OCI-LY7 (cell line): ENCODE results near the gene RUNDC3A. TPM values are rescaled to one million over a fixed set of nuclear protein-coding genes. Genes with fewer than 3 reads are reported as not detected.

Experiments
- BruUV-seq: library from RNA; stranded (reverse); fragments of 400-500 nt; replicated peaks from 2 replicates; lab custom pipeline; 2021; lab: Mats Ljungman, UMichigan
- CTCF ChIA-PET: fragments of 300-600 bp; sonication (Branson Sonifier 250); formaldehyde crosslinking; loops from one replicate; lab custom pipeline; 2022; ENCODE audit warnings: antibody characterized with exemption; ENCODE audit not compliant: unreplicated experiment; lab: Charles Lee
- POLR2A ChIA-PET: fragments of 300-600 bp; sonication (Branson Sonifier 250); formaldehyde crosslinking; loops from one replicate; lab custom pipeline; 2022; ENCODE audit warnings: antibody characterized with exemption; lab: Charles Lee
- DNase-seq: peaks from one replicate; pipeline ENCODE4 v3.0.0-alpha.2; 2015; ENCODE audit warnings: low spot score
- H2AFZ ChIP-seq: fragments of 200-600 bp; sonication (generic), shearing (Covaris generic); 2 replicates; pipeline ENCODE4 v1.6.1; 2014; ENCODE audit warnings: mild to moderate bottlenecking, antibody characterized with exemption, low read length, moderate library complexity
- H3K27ac ChIP-seq: fragments of 200-600 bp; sonication (generic); 2 replicates; pipeline ENCODE4 v1.5.1; 2014; ENCODE audit warnings: mixed run types, low read depth, mild to moderate bottlenecking, moderate library complexity, low read length, inconsistent platforms; ENCODE audit not compliant: poor library complexity, severe bottlenecking
- H3K36me3 ChIP-seq: fragments of 200-600 bp; sonication (generic); 2 replicates; pipeline ENCODE4 v1.6.1; 2014; ENCODE audit warnings: mild to moderate bottlenecking, antibody characterized with exemption, low read length, moderate library complexity, mixed read lengths; ENCODE audit not compliant: insufficient read depth
- H3K4me1 ChIP-seq: fragments of 200-600 bp; sonication (generic); 2 replicates; pipeline ENCODE4 v1.5.1; 2014; ENCODE audit warnings: mild to moderate bottlenecking, low read length; ENCODE audit not compliant: insufficient read depth, poor library complexity, severe bottlenecking
- H3K4me2 ChIP-seq: fragments of 200-600 bp; sonication (generic); 2 replicates; pipeline ENCODE4 v1.6.1; 2014; ENCODE audit warnings: mild to moderate bottlenecking, low read length
- H3K4me3 ChIP-seq: fragments of 200-600 bp; sonication (generic); 2 replicates; pipeline ENCODE4 v1.5.1; 2014; ENCODE audit warnings: mild to moderate bottlenecking, low read depth, low read length; ENCODE audit not compliant: poor library complexity, severe bottlenecking
- H3K79me2 ChIP-seq: fragments of 200-600 bp; sonication (generic); 2 replicates; pipeline ENCODE4 v1.6.1; 2016; ENCODE audit warnings: low read depth, mild to moderate bottlenecking, low read length, moderate library complexity, mixed read lengths; ENCODE audit not compliant: insufficient read depth
- H3K9me2 ChIP-seq: fragments of 200-600 bp; sonication (generic); 2 replicates; pipeline ENCODE4 v1.6.1; 2016; ENCODE audit warnings: mild to moderate bottlenecking, low read length, mixed read lengths; ENCODE audit not compliant: insufficient read depth
- H3K9me3 ChIP-seq: fragments of 200-600 bp; sonication (generic); 2 replicates; pipeline ENCODE4 v1.6.1; 2014; ENCODE audit warnings: mild to moderate bottlenecking, mixed run types, low read length, mixed read lengths
- H4K20me1 ChIP-seq: fragments of 200-600 bp; sonication (generic); 2 replicates; pipeline ENCODE4 v1.6.1; 2014; ENCODE audit warnings: mild to moderate bottlenecking, antibody characterized with exemption, low read length, moderate library complexity, mixed read lengths; ENCODE audit not compliant: insufficient read depth
- EZH2phosphoT487 ChIP-seq: fragments of 200-600 bp; sonication (generic); IDR thresholded peaks from 2 replicates; pipeline ENCODE4 v1.6.1; 2018; ENCODE audit warnings: low read depth, borderline replicate concordance, mild to moderate bottlenecking, mixed run types, antibody characterized with exemption, low read length, moderate library complexity, mixed read lengths
- intact Hi-C: fragments of 100-400 bp; cut with micrococcal nuclease; formaldehyde crosslinking; loops from one replicate; pipeline ENCODE4 v1.10.0; 2022; ENCODE audit not compliant: unreplicated experiment
- total RNA-seq, 2 experiments: library from RNA; depleted of rRNA in 1 of 2; stranded (reverse); fragments of >200 nt in 1 of 2; shearing (Covaris generic) in 1 of 2; gene quantifications; 2 replicates each; pipeline ENCODE4 v1.2.3, GENCODE V29; 2014 to 2022
- TF ChIP-seq, protein P1 (sequence below): fragments of 200-600 bp; sonication (generic); conservative IDR thresholded peaks from 2 replicates; pipeline ENCODE4 v1.5.1; 2014; ENCODE audit warnings: mild to moderate bottlenecking, antibody characterized with exemption, low read length, moderate library complexity, mixed read lengths

RUNDC3A gene
- total RNA-seq, 2 experiments from 2014 or later, result 0.09 TPM; not detected in 1

DNA sequence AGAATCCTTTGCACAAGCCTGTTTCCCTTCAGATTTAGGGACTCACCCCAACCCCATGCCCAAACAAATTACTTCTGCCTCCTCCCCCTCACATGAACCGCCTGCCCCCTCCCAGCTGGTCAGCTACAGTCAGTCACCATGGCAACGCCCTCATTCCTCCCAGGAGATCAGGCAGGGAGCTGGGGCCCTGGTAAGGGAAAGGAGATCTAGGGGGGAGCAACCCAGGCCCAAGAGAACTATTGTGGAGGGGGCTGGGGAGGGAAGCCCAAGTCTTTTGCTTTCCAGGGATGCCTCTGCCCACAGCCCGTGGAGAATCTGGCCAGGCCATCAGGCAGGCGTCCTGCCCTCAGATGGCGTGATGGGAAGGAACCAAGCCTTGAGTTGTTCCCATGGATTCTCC, 52.4 kb downstream of the RUNDC3A start:
- Histone ChIP-seq H2AFZ (no peak overlapping the region), H3K9me2 (no peaks in the 10 kb centered on the region), H3K4me1 (peaks cover 58% of the 10 kb centered on the region), H3K4me3 (no peak overlapping the region), H4K20me1 (no peaks in the 10 kb centered on the region), H3K4me2 (peak overlapping the region; percentile 32), H3K9me3 (no peaks in the 10 kb centered on the region), H3K79me2 (no peaks in the 10 kb centered on the region), H3K27ac (no peak overlapping the region), H3K36me3 (no peaks in the 10 kb centered on the region)
- no peak for TF ChIP-seq EZH2phosphoT487
- TF ChIP-seq, protein P1, sequence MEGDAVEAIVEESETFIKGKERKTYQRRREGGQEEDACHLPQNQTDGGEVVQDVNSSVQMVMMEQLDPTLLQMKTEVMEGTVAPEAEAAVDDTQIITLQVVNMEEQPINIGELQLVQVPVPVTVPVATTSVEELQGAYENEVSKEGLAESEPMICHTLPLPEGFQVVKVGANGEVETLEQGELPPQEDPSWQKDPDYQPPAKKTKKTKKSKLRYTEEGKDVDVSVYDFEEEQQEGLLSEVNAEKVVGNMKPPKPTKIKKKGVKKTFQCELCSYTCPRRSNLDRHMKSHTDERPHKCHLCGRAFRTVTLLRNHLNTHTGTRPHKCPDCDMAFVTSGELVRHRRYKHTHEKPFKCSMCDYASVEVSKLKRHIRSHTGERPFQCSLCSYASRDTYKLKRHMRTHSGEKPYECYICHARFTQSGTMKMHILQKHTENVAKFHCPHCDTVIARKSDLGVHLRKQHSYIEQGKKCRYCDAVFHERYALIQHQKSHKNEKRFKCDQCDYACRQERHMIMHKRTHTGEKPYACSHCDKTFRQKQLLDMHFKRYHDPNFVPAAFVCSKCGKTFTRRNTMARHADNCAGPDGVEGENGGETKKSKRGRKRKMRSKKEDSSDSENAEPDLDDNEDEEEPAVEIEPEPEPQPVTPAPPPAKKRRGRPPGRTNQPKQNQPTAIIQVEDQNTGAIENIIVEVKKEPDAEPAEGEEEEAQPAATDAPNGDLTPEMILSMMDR, result no peak
- intact Hi-C loops, result no loop called here
- BruUV-seq, result no TSS peak
- ChIA-PET POLR2A (no interaction called here), CTCF (no interaction called here)
- DNase-seq, result no peak

DNA sequence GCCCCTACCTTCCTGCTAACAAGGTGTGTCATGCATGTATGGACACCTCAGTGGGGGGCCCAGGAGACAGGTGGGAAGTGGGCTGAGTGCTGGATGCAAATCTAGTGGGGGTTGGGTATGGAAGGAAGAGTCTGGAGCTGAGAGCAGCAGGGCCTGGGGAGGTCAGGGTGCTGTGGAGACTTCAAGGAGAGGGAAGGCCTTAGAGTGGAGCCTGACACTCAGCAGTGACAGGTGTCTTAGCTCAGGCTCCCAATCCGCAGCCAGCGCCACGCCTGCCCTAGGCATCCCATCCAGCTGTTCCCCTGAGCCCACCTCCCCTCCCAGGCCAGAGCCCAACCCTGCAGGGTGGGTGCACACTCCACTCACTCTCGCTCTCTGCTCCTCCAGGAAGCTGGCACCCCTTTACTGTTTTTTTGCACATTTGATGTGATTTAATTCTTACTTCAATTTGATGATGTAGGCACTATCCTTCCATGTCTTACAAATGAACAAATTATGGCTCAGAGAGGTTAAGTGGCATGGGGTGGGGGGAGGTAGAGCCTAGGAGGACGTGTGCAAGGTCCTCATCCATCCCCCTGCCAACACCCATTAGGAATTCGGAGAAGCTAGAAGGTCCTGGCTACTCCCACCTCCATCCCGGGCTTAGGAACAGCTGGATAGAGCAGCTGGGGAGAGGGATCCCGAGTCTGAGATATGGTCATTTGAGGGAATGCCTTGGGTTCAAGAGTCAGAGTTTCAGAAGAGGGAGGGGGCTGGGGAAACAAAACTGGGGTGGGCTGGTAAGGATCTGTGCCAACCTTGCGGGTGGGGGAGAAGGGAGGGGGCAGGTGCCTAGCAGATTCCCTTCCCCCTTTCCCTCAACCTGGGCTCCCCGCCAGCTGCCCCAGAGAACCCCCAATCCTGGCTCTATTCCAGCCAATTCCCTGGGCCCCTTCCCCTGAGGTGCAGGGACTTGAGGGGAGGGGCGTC, 53.2 kb downstream of the RUNDC3A start:
- ChIA-PET CTCF (no interaction called here), POLR2A (no interaction called here)
- H3K9me3 ChIP-seq, result no peaks in the 10 kb centered on the region
- intact Hi-C loops, result no loop called here
- TF ChIP-seq EZH2phosphoT487, result no peak
- TF ChIP-seq, protein P1, result no peak
- H3K79me2 ChIP-seq, result no peaks in the 10 kb centered on the region
- H3K4me3 ChIP-seq, result no peak overlapping the region
- H3K4me2 ChIP-seq, result peak overlapping the region; percentile 32
- DNase-seq, result no peak
- H4K20me1 ChIP-seq, result no peaks in the 10 kb centered on the region
- H3K4me1 ChIP-seq, result peaks cover 52% of the 10 kb centered on the region
- no peaks in the 10 kb centered on the region for H3K9me2 ChIP-seq
- BruUV-seq, result no TSS peak
- H3K27ac ChIP-seq, result no peak overlapping the region
- no peak overlapping the region for H2AFZ ChIP-seq
- no peaks in the 10 kb centered on the region for H3K36me3 ChIP-seq
